ENCODE data around the gene BEGAIN.

GRCh38 chr14:100488057-100488456 lies 99.2 kb downstream of the BEGAIN start:
- TF ChIP-seq CTCF (IDR thresholded peaks at IDR 0.05) (no peak), POLR2A (IDR thresholded peaks at IDR 0.05) (no peak)
